ENCODE measurements around the gene BIN2.

The BIN2 gene

GRCh38 chr12:51234530-51234929 is 89.4 kb downstream of the BIN2 start:
- no peak for TF ChIP-seq POLR2AphosphoS5 (IDR thresholded peaks at IDR 0.05; ENCODE audit: low read depth, low read length)
- TF ChIP-seq FOXP2 (optimal IDR thresholded peaks at IDR 0.05; ENCODE audit: borderline replicate concordance, extremely low read depth, extremely low read length, insufficient read depth) = no peak
- TF ChIP-seq, protein P1, sequence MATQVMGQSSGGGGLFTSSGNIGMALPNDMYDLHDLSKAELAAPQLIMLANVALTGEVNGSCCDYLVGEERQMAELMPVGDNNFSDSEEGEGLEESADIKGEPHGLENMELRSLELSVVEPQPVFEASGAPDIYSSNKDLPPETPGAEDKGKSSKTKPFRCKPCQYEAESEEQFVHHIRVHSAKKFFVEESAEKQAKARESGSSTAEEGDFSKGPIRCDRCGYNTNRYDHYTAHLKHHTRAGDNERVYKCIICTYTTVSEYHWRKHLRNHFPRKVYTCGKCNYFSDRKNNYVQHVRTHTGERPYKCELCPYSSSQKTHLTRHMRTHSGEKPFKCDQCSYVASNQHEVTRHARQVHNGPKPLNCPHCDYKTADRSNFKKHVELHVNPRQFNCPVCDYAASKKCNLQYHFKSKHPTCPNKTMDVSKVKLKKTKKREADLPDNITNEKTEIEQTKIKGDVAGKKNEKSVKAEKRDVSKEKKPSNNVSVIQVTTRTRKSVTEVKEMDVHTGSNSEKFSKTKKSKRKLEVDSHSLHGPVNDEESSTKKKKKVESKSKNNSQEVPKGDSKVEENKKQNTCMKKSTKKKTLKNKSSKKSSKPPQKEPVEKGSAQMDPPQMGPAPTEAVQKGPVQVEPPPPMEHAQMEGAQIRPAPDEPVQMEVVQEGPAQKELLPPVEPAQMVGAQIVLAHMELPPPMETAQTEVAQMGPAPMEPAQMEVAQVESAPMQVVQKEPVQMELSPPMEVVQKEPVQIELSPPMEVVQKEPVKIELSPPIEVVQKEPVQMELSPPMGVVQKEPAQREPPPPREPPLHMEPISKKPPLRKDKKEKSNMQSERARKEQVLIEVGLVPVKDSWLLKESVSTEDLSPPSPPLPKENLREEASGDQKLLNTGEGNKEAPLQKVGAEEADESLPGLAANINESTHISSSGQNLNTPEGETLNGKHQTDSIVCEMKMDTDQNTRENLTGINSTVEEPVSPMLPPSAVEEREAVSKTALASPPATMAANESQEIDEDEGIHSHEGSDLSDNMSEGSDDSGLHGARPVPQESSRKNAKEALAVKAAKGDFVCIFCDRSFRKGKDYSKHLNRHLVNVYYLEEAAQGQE (IDR thresholded peaks at IDR 0.05; ENCODE audit: insufficient read depth in 1 of 2, low read depth in 2 of 2, low read length in 2 of 2) = no peak
- no peak for TF ChIP-seq TAF1 (IDR thresholded peaks at IDR 0.05; ENCODE audit: borderline replicate concordance, insufficient read depth, low read length)
- no peak for TF ChIP-seq SIN3A (IDR thresholded peaks at IDR 0.05; ENCODE audit: borderline replicate concordance, insufficient read depth, low read length)

DNA sequence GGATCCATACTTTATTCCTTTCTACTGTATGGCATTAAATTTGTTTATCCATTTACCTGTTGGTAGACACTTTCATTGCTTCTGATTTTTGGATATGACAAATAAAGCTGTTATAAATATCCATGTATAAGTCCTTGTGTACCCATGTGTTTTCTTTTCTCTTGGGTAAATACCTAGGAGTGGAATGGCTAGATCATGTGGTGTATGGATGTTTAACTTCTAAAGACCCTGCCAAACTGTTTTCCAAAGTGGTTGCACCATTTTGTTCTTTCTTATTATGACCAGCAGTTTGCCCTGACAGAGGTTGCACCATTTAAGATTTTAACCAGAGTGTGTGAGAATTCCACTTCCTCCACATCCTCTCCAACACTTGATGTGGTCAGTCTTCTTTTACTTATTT is 91.3 kb downstream of the BIN2 start:
- TF ChIP-seq FOXP2 (optimal IDR thresholded peaks at IDR 0.05; ENCODE audit: borderline replicate concordance, extremely low read depth, extremely low read length, insufficient read depth) (no peak), SIN3A (IDR thresholded peaks at IDR 0.05; ENCODE audit: borderline replicate concordance, insufficient read depth, low read length) (no peak), POLR2AphosphoS5 (IDR thresholded peaks at IDR 0.05; ENCODE audit: low read depth, low read length) (no peak)
- TF ChIP-seq, protein P1 (IDR thresholded peaks at IDR 0.05; ENCODE audit: insufficient read depth in 1 of 2, low read depth in 2 of 2, low read length in 2 of 2) = no peak

Measured in PFSK-1 (cell line).